GM20000 (cell line): ENCODE data around the gene QPCT.

Experiments used
- DNase-seq: peaks from one replicate; pipeline ENCODE4 v3.0.0; 2012; ENCODE audit warnings: low spot score
- TF ChIP-seq, protein P1 (sequence below): IDR thresholded peaks from 2 replicates; pipeline ENCODE4 v1.5.1; 2012; ENCODE audit warnings: mild to moderate bottlenecking, control low read depth; ENCODE audit errors: extremely low read depth, missing control alignments

The QPCT gene

DNA sequence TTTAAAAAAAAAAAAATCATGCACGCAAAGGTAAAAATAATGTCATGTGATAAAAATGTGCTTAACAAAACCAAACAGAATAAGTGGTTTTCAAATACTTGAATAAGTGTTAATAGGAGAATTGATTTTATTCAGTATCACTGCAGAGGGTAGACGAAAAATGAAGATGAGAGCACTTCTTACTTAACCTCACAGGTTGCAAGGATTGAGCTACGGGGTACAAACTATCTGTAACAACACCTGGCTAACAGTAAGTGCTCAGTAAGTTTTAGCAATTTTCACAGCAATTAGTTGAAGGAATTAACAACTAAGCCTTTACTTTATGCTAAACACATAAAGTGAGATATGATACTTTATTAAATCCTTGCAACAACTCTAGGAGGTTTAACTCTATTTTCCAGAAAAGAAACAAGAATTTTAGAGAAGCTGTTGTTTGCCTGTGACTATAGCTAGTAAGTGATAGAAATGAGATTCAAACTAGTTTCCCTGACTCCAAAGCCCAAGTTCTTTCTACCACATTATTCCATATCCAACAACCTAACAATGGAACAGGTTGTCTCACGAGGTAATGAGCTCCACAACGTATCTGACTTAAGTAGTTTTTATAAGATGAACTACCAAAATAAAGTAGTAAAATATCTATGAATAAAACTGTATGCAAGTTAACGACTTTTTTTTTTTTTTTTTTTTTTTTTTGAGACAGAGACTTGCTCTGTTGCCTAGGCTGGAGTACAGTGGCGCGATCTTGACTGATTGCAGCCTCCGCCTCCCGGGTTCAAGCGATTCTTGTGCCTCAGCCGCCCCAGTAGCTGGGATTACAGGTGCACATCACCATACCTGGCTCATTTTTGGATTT lies 24.4 kb upstream of the QPCT start:
- DNase-seq, result no peak
- TF ChIP-seq, protein P1, sequence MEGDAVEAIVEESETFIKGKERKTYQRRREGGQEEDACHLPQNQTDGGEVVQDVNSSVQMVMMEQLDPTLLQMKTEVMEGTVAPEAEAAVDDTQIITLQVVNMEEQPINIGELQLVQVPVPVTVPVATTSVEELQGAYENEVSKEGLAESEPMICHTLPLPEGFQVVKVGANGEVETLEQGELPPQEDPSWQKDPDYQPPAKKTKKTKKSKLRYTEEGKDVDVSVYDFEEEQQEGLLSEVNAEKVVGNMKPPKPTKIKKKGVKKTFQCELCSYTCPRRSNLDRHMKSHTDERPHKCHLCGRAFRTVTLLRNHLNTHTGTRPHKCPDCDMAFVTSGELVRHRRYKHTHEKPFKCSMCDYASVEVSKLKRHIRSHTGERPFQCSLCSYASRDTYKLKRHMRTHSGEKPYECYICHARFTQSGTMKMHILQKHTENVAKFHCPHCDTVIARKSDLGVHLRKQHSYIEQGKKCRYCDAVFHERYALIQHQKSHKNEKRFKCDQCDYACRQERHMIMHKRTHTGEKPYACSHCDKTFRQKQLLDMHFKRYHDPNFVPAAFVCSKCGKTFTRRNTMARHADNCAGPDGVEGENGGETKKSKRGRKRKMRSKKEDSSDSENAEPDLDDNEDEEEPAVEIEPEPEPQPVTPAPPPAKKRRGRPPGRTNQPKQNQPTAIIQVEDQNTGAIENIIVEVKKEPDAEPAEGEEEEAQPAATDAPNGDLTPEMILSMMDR, result no peak

DNA sequence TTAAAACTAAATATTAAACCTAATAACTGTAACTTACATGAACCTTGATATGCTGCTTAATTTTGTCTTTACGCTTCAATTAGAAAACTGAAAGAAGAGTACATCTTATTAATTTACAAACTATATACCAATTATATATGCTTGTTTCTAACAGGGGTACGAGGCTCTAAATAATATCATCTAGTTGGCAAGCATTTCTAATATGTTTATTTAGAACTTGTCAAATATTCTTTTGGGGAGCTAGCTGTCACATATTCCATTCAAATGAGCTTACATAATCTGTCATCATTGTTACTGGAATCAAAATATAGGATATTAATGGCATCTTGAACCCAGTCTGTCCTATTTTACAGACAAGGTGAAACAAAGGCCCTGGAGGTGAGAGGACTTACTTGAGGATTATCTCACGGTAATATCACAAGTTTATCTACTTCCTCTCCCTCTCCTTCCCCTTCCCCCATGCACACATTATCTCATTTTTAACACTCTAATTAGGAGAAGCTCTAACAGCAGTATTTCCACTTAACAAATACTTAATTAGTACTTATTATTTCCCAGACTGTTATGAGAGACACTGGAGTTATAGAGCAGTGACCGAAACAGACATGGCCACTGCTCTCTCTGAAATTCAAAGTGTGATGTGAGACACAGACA lies 23.3 kb upstream of the QPCT start:
- no peak for DNase-seq
- TF ChIP-seq, protein P1, result no peak

DNA sequence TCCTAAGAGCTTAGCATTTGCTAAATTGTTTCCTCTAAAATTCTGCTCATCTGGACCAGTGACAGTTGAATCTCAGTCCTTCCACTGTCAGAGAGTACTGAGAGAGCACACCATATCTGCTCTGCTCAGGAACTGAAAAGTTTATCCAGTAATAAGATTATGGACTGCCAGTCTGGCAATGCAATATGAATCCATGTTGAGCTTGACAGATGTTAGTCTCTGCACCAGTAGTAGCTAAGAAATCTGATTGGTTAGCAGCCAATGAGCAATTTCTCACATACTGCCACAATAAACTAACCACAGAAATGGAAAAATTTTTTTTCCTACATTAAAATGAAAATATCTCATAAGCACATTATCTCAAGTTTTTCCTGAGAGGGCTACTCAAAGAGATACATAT lies 22.1 kb upstream of the QPCT start:
- TF ChIP-seq, protein P1, result no peak
- no peak for DNase-seq

DNA sequence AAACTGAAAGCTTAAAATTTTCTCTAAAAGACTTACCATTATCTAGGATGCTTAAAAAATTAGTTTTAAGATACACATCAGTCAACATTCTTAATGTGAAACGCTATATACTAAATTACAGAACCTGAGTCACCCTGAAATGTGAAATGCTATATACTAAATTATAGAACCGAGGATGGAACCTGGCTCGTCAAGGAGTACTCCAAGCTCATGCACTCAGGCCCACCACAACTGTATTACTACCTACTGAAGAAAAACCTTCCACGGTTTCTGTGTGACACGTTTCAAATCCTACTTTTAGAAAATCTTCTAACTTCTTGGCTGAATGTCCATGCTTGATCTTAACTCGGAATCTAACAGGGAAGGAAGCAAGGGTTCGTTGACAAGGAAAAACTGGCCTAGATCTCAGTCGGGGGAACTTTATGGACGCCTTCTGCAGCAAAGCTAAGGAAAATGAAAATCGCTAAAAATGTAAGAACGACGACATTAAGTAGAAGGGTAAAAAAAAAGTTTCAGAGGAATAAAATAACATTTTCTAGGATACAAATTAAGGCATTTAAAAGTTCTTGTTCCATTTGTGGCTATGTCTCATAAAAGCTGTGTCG lies 21.2 kb upstream of the QPCT start:
- no peak for DNase-seq
- TF ChIP-seq, protein P1, result no peak

DNA sequence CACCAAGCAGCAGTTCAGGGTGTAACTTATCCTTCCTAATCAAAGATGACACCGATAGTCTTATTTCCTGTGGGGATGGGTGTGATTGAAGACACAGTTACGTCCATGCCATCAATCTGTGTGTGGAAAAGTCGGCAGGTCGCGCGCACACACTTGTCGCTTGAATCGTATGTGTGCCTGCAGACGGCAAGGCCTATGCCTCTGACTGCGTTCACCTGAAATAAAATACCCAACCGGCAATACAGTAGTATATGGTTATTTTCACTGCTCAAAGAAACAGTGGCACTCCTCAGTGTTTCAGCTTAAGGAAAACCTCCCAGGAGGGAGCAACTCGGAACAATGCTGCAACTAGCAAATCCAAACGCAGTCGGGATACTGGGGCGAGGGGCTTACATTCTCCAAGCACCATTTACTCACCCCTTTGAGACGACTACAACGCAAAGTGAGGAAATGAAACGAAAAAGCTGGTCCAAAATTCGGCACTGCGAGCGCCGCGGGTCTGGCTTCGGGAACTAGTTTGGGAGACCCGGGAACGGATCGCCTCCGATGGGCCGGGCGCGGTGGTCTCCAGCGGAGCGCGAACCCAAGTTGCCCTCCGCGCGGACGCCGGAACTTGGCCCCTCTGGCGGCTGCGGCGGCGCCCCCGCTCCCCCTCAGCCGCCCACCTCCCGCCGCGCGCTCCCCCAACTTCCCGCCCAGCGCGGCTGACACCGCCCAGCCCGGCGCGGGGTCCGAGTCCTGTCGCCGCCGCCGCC lies 20.5 kb upstream of the QPCT start:
- TF ChIP-seq, protein P1, result no peak
- DNase-seq, result no peak

DNA sequence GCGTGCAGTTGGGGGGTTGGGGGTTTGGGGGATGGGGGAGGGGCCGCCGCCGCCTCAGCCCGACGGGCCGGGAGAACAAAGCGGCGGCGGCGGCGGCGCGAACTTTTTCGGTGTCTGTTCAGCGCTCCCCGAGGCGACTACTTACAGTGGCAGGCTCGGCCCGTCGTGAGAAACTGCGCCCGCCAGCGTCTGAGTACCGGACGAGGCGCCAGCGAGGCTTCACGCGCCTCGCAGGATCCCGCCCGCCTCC lies 20.0 kb upstream of the QPCT start:
- DNase-seq, result no peak
- TF ChIP-seq, protein P1, result no peak
